ENCODE measurements around the gene MFAP4.

DNA sequence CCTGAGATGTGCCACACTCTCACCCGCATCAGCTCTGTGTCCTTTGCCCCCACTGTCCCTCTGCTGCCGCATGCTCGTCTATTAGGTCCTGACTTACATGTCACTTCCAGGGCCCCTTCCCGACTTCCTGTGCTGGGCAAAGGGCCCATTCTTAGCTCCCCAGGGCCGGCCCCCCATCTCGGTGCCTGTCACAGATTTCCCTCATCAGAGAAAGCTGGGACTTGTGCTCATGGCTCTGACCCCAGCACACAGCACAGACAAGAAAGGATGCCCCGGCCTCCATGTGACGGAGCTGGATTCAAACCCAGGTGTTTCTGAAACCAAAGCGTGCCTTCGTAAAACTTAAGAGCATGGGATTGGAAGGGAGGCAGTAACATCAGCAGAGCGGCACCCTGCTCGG is 14.6 kb downstream of the MFAP4 start:
- TF ChIP-seq, protein P1, sequence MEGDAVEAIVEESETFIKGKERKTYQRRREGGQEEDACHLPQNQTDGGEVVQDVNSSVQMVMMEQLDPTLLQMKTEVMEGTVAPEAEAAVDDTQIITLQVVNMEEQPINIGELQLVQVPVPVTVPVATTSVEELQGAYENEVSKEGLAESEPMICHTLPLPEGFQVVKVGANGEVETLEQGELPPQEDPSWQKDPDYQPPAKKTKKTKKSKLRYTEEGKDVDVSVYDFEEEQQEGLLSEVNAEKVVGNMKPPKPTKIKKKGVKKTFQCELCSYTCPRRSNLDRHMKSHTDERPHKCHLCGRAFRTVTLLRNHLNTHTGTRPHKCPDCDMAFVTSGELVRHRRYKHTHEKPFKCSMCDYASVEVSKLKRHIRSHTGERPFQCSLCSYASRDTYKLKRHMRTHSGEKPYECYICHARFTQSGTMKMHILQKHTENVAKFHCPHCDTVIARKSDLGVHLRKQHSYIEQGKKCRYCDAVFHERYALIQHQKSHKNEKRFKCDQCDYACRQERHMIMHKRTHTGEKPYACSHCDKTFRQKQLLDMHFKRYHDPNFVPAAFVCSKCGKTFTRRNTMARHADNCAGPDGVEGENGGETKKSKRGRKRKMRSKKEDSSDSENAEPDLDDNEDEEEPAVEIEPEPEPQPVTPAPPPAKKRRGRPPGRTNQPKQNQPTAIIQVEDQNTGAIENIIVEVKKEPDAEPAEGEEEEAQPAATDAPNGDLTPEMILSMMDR (IDR thresholded peaks at IDR 0.05; ENCODE audit: poor library complexity, severe bottlenecking) = no peak
- no peak for TF ChIP-seq TAF1 (IDR thresholded peaks at IDR 0.05; ENCODE audit: low read depth)

All from neural cell (in vitro differentiated cells).